Fibroblast of villous mesenchyme (primary cell): Measurements from ENCODE around the gene PLXNA4. TPM values are rescaled to one million over a fixed set of nuclear protein-coding genes. Genes with fewer than 3 reads are reported as not detected.

Source experiments
- DNase-seq: peaks from one replicate; pipeline ENCODE4 v3.0.0-alpha.2; 2010; ENCODE audit warnings: low read depth
- H3K4me3 ChIP-seq: 2 replicates; pipeline ENCODE4 v1.5.1; 2011; ENCODE audit warnings: low read depth, mild to moderate bottlenecking, low read length
- CTCF ChIP-seq: IDR thresholded peaks from 2 replicates; pipeline ENCODE4 v1.5.1; 2012; ENCODE audit warnings: low read depth, mild to moderate bottlenecking, low read length; ENCODE audit not compliant: insufficient read depth
- total RNA-seq: library from RNA; depleted of rRNA; stranded (reverse); fragments of >200 nt; gene quantifications from 2 replicates; pipeline ENCODE4 v1.2.3, GENCODE V29; 2012

PLXNA4 gene
- total RNA-seq, 1 donor, result not detected

GRCh38 chr7:132134814-132135445, 441.3 kb downstream of the PLXNA4 start:
- no peak overlapping the region for H3K4me3 ChIP-seq
- DNase-seq, result no peak
- no peak for TF ChIP-seq CTCF

GRCh38 chr7:132133501-132133900, 442.8 kb downstream of the PLXNA4 start:
- no peak for TF ChIP-seq CTCF
- no peak overlapping the region for H3K4me3 ChIP-seq
- DNase-seq, result no peak

GRCh38 chr7:132131196-132131595, 445.1 kb downstream of the PLXNA4 start:
- H3K4me3 ChIP-seq, result no peak overlapping the region
- DNase-seq, result no peak
- no peak for TF ChIP-seq CTCF

DNA sequence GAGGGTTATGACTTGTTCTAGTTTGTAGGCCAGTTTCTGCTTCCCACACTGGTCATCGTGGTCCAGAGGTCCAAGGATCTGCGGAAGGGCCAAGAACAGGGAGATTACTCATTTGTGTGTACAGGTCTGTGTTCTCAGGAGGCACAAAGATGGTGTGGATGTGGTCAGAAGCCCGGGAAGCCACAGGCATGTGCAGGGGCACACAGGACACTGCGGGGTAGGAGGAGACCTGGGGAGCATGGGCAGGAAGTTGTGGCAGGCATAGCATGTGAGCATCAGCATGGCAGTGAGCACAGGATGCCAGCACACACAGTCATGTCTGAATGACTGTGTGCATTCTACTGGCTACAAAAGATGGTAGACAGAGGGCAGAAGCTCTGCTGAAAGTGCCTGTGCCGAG, 445.8 kb downstream of the PLXNA4 start:
- H3K4me3 ChIP-seq, result no peak overlapping the region
- DNase-seq, result no peak
- TF ChIP-seq CTCF, result no peak

GRCh38 chr7:132125872-132126595, 450.2 kb downstream of the PLXNA4 start:
- DNase-seq, result no peak
- no peak overlapping the region for H3K4me3 ChIP-seq
- TF ChIP-seq CTCF, result no peak

- DNase-seq, result no peak
- no peak for TF ChIP-seq CTCF
- no peak overlapping the region for H3K4me3 ChIP-seq
Observed at GRCh38 chr7:132125096-132125495, 451.2 kb downstream of the PLXNA4 start.
